Eye (tissue), 1 donor: Measurements from ENCODE around the gene ESYT2.
A peak's percentile ranks its signal among the peaks of the same experiment; 100 is the strongest.

ENCODE experiments used
- DNase-seq: peaks from one replicate; pipeline ENCODE4 v3.0.0-alpha.2; 2015

Gene ESYT2

DNA sequence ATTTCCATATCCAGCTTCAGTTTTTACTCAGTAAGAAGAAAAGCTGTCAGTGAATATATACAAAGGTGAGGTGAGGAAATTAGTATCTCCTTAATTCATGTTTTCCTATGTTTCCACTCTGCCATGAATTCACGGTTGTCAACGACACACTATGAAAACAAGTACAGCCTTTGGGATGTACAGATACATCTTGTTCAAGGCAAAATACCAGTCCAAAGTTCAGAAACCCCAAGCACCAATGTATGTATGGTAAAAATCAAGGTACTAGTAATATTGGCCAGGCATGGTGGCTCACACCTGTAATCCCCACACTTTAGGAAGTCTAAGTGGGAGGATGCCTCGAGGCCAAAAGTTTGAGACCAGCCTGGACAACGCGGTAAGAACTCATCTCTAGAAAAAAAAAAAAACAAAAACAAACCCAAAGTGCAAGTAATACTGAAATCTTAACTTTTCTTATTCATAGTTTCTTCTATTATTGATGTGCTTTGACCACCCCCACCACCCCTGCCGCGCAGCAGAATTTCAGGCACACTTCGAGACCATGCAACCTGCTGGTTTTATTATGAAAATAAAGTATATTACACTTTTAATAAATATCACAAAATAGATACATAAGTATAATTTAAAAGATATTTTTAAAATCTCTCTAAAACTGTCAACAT lies 3.5 kb downstream of the ESYT2 start:
- DNase-seq = no peak

DNA sequence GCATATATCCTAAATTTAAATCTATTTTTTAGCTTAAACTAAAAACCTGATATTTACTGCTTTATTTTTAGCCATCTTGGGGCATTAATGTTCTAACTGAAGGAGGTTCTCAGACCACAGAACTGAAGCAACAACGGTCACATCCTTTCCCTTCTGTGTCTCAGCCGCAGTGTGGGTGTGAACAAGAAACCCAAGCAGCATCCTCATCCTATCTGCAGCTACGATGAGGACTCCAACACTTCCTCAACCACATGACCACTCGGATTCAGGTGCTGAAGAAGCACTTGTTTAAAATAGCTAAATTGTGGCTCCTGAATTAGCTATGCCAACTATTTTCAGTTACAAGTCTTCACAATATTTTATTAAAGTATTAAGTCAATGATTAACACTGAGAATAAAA lies 5.3 kb downstream of the ESYT2 start:
- DNase-seq = no peak

DNA sequence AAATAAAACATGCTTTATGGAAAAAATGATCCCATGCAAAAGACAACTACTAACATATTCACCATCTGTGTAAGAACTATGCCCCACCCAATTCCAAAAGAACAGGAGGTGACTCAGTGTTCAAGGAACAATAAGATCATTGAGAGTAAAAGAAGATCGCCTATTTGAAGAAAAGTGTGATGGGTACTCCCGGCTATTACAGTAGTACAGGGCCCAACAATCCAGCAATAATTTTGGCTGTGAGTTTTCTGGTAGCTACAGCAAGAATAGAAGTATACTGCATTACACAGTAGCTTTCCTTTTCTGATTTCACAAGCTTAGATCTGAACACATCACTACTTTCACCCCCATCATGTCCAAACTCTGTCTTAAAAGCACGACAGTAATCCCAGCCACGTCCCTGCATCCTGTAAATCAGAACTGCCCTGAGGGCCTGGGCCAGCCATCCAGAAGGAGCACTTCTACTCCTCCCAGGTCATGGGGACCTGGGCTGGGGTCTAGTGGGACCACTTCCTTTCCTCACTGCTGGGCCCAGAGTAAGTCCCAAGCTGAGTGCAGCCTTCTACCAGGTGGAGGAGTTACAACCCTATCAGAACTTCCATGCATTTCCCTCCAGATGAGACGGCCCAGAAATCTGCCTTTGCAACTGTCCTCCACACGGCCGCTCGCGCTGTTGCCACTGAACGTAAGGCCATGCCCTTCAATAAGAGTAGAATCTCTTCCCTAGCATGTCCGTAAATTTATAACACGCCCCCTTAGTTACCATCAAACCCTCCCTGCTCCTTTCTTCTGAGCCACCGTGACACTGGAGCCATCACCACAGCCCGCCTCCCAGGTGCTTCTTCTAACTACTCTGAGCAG lies 7.9 kb downstream of the ESYT2 start:
- no peak for DNase-seq

DNA sequence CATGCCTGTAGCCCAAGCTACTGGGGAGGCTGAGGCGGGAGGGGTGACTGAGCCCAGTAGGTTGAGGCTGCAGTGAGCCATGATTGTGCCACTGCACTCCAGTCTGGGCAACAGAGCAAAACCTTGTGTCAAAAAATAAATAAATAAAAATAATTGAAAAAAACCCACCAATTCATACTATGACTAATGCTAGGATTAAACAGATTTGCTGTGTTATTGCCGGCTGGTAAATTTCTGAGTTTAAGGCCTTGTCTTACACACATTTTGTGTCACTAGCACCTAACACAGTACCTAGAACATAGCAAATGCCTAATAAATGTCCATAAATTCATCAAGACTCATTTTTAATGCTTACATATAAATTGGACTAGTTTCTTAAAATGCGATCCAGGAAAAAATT lies 8.7 kb downstream of the ESYT2 start:
- DNase-seq = no peak

DNA sequence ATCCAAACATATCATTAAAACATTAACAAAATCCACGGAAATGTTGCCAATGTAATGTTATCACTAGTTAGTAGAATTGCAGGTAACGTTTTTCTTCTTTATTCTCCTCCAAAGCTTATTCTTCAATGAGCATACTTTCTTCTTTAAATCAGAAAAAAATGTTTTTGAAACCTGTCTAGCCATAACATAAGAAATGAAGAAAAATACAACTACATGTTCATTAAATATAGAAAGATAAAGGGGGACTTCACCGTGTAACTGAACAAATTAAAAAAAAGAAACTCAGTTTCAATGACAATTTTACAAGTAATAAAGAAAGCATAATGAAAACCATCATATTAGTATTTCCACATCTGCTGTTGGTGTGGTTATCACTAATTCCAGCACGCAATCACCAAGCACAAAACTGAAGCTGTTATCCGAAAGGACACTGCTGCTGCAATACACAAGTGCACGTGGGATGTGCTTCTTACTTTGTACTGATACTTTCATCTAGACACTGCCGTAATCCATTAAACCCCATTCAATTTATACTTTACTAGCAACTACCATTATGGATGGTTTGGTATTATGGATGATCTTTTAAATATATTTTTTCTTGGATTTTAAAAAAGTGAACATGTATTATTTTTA lies 9.6 kb downstream of the ESYT2 start:
- DNase-seq = no peak

DNA sequence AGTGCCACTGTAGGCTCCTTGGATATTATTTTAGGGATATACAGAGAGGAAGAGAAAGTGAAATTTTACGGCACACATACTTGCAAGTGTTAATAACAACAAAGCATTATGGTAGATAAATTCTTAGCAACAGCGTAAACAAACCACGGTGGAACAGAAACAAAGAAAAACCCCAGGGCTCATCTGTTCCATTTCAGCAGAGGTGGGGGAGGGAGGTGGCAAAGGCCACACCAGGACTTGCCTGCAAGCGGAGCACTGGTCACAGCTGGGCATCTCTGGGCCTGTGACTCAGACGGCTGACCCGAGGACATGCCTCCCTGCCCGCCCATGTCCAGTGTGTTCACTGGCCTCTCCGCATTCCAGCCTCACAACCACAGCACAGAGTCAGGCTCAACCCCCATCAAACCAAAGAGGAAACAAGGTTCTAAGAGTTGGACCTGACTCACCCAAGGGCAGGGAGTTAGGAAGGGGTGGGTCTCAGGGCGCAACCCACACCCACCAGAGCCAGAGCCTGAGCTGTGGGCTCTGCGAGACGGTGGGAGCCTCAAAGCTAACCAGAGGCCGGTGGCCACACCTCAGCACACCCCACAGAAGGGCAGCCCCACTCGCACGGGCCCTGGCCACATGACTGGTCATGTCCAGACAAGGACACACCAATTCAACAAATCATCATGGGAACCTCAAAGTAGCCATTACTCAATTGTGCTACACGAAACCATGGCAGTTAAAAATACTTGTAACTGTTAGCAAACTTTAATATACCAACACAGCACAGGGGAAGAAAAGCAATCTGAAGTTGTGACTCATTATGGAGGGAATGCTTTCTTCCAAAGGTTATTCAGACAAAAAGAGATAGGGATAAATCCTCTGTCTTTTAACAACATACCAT lies 10.7 kb downstream of the ESYT2 start:
- peak; percentile 63 for DNase-seq

DNA sequence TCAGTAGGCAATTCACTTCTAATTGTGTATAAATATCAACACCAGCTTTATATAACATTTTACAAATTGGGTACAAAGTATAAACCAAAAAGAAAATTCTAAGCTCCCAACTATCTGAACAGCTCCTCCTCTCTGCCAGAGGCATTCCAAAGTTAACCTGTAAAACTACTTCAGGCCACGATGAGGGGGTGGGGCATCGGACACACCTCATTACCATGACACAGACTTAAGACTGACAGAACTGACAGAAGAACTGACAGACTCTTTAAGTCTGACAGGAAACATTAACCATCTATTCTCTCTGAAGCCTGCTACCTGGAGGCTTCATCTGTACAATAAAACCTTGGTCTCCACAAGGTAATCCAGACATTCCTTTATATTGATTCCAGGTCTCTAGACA lies 12.3 kb downstream of the ESYT2 start:
- no peak for DNase-seq

DNA sequence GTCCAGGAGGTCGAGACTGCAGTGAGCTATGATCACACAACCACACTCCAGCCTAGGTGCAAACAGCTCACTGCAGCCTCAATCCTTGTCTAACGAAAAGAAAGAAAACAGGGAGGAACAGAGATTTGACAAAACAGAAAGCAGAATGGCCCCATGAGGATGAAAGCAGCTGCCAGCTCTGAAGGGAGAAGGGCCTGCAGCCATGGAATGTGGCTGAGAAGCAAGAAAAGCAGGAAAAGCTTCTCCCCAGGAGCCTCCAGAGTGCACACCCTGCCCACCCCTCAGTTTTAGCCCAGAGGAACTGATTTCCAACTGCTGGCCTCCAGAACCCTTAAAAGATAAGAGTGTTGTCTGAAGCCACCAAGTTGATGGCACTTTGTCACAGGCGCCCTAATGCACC lies 13.0 kb downstream of the ESYT2 start:
- peak; percentile 29 for DNase-seq

DNA sequence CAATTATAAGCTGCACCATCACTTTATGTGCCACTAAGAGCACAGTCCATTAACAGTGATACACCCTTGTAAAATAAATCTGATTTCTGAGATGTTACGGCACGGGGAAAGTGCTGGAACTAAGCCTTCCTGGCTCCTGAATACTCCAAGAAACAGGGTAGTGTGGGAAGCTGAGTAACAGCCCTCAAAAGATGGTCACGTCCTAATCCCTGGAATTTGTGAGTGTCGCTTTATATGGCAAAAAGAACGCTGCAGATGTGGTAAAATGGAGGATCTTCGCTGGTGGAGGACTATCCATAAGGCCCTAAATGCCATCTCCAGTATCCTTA lies 13.5 kb downstream of the ESYT2 start:
- DNase-seq = no peak

DNA sequence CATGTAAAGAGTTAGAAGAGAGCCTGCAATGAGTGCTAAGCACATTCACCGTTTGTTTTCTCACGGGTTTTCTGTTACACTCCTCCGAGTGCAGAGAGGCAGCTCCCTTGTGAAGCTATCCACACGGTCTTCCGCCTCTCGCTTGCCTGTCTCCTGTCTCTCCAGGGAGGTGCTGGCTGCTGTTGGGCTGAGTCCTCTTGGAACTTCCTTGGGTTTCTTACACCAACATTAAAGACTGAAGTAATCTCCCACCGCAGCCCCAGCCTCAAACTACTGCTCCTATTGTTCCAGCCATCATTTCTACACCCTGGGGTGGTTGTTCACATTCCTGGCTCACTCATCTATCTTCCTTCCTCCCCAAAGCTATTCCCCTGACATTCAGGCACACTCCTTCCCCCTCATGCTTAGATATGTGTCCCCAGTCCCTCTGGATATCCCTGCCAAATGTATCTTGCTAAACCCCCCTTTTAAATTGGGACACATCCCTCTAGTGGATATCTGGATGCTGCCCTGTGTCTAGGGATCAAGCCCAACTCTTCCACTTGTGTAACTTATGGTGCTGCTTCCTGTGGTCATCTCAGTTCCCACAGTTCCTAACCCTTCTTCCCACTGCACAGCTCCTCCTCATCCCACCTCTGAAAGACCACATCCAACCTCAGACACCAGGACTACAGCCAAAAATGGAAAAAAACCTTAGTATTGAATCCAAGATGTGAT lies 14.1 kb downstream of the ESYT2 start:
- DNase-seq = no peak

DNA sequence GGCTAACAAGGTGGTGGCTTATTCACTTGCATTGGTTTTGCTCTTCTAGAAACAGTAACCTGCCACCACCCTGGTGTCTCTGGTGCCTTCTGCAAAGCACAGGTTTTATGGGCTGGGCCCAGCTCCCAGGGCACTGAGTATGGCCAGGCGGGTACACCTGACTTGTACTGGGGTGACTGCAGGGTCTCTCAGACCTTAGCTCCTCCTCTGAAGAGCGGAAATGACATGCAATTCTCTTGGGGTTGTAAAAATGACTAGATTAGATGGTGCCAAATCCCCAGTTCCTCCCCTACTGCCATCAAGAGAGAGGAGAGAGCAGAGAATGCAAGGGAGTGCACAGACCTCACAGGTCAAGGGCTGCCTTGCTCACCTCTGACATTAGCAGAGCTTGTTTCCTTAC lies 14.7 kb downstream of the ESYT2 start:
- DNase-seq = no peak

DNA sequence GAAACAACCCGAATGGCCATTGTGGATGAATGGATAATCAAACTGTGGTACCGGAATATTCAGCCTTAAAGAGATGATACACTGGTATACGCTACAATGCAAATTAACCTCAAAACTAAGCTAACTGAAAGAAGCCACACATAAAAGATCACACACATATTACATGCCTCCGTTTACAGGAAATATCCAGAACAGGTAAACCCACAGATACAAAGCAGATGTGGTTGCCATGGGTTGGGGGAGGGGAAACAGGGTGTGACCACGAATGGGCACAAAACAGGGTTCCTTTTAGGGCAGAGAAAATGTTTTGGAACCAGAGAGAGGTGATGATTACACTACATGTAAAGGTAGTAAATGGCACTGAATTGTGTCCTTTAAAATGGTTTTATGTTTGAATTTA lies 16.6 kb downstream of the ESYT2 start:
- no peak for DNase-seq

DNA sequence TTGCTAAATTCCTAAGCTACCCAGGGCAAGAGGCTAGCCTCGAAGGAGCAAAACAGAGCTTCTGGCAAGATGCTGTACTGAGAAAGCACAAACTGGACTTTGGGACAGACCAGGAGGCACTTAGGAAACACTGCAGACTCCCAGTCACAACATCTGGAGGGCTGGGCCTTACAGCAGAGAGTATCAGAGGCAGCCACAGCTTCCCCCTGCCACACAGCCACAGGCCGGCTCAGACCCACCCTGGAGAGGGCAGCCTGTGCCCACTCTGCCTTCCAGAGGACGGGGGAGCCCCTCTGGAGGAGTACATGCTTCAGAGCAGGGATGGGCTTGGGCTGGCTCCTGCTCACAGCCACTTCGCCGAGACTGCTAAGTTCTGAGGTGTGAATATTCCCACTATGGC lies 17.4 kb downstream of the ESYT2 start:
- DNase-seq = no peak

DNA sequence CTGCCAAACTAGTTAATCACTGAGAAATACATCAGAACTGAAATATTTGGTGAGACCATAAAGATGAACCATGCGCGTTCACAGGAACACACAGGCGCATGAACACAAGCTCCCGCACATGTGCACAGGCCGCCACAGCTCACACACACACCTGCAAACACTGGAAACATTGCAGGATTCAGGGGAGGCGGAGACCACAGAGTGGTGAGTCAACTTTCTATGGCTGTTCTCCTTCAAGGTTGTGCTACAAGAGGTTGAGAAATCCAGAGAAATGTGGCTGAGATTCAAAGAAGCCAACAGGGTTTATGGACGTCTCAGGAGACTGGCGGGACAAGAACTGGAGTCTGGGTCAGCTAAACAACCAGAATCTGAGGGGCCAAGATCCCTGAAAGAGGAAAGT lies 17.8 kb downstream of the ESYT2 start:
- no peak for DNase-seq

DNA sequence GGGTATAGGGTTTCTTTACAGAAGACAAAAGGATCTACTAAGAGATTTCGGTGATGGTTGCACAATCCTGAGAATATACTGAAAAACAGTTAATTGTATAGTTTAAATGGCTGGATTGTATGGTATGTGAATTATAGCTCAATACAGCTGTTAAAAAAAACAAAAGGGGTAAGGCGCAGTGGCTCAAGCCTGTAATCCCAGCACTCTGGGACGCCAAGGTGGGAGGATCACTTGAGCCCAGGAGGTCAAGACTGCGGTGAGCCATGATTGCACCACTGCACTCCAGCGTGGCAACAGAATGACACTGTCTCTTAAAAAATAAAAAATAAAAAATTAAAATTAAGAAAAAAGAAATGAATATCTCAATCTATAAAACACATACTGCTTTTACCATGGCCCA lies 18.5 kb downstream of the ESYT2 start:
- DNase-seq = no peak

DNA sequence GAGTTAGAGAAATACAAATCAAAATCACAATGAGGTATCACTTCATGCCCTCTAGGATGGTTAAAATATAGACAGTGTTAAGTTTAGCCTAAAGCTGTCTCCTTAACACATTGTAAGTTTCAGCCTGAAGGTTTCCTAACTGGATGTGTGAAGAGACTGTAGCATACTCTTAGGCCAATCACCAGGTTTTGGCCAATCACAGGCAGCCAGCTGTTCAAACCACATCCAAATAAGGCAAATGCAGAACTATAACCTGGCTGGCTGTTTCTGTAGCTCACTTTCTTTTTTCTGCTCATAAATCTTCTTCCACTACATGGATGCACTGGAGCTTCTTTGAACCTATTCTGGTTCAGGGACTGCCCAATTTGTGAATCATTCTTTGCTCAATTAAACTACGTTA lies 19.7 kb downstream of the ESYT2 start:
- DNase-seq = no peak

DNA sequence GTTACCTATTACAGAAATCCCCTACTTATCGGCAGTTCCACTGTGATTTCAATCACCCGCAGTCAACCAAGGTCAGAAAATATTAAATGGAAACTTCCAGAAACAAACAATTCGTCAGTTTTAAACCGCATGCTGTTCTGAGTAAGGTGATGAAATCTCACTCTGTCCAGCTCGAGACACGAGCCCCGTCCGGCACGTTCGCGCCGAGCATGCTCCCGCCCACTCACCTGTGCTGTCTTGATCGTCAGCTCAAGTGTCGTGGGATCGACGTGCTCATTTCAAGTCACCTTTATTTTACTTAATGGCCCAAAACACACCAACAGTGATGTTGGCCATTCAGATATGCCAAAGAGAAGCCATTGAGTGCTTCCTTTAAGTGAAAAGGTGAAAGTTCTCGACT lies 21.2 kb downstream of the ESYT2 start:
- DNase-seq = no peak

DNA sequence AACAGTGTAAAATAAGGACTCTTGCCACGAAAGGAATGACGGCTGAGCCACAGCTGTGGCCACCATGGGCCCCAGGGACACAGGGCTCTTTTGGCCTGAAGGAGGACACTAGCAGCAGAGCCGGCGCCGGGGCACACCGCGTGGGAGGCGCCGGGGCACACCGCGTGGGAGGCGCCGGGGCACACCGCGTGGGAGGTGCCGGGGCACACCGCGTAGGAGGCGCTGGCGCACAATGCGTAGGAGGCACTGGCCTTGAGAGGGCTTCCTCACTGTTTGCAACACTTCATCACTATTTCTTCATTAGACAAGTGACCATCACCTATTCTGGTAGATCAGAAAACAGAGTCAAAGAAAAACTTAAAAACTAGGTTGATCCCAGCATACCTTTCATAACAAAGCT lies 23.4 kb downstream of the ESYT2 start:
- DNase-seq = no peak

DNA sequence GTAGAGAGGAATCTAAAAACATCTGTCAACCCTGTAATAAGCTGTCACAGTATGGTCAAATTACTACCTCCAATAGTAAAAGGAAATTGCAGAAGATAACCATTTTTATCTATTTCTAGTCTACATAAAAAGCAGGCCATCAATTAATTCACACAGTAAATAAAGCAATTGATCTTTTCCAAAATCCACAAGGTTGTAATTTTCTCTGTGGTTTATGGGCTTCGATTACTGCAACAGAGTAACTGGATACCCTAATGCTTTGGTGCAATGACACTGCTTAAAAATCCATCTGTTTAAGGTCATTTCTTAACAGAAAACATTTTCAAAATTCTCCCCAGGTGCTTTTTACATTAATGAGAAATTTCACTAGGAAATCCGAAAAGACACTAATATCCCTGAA lies 23.9 kb downstream of the ESYT2 start:
- DNase-seq = no peak

DNA sequence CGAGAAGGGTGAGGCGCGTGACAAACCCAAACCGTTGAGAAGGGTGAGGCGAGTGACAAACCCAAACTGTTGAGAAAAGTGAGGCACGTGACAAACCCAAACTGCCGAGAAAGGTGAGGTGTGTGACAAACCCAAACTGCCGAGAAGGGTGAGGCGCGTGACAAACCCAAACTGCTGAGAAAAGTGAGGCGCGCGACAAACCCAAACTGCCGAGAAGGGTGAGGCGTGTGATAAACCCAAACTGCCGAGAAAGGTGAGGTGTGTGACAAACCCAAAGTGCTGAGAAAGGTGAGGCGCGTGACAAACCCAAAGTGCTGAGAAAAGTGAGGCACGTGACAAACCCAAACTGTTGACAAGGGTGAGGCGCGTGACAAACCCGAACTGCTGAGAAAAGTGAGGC lies 25.0 kb downstream of the ESYT2 start:
- DNase-seq = no peak

DNA sequence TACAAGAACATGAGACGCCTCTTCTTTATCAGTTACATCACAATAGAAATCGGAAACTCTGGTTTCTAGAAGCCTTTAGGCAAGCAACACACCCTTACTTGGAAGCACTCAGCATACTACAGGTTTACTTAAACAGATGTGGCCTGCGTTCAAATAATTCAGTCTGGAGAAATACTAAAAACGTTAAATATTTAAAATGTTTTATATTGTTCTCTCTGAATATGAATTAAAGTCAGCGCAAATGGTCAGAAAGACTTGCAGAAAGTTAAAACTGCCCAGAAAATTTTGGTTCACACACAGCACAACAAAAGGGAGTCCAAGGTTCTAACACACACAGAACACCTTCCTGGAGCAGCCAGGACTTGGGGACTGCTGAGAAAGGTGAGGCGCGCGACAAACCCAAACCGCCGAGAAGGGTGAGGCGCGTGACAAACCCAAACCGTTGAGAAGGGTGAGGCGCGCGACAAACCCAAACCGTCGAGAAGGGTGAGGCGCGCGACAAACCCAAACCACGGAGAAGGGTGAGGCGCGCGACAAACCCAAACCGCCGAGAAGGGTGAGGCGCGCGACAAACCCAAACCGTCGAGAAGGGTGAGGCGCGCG lies 25.8 kb downstream of the ESYT2 start:
- no peak for DNase-seq
